ENCODE data around the gene MRLN. TPM values are rescaled to one million over a fixed set of nuclear protein-coding genes. Genes with fewer than 3 reads are reported as not detected.
"Not testable (repeated sequence)": the region's sequence is repeated elsewhere in the genome, so short reads cannot be mapped to it uniquely, and the experiment has no call there.

MRLN gene
- total RNA-seq, 2 experiments from 2014 or later = not detected

DNA sequence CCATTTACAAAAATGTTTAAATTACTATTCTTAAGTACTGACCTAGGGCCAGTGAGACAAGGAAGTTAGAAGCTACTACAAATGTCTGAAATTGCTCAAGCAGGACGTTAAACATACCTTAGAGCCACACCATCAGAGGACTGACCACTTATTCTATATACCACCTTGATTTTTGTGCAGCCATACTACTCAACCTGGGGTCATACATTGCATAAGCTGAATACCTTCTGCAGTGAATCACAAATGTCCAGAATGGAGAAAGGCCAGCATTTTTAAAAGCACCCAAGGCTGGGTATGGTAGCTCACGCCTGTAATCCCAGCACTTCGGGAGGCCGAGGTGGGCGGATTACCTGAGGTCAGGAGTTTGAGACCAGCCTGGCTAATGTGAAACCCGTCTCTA lies 21.2 kb upstream of the MRLN start:
- ChIA-PET CTCF (interaction anchor here (0.6 to 1.8 kb wide), 3 partner anchors 13 to 151 kb away, joined by 3 to 5 read pairs (median 3); no protein-coding TSS in a partner anchor), POLR2A (no interaction called here)
- Mint-ChIP-seq H3K27ac (no peak overlapping the region), H3K4me1 (no peaks in the 10 kb centered on the region), H3K4me3 (no peak overlapping the region), H3K27me3 (peaks cover 4% of the 10 kb centered on the region), H3K36me3 (ENCODE audit: low read depth) (no peaks in the 10 kb centered on the region), H3K9me3 (ENCODE audit: low read depth) (no peaks in the 10 kb centered on the region)
- DNase-seq = no peak
- ATAC-seq = no peak
- intact Hi-C loops (cut with DNase I, micrococcal nuclease) = no loop called here

DNA sequence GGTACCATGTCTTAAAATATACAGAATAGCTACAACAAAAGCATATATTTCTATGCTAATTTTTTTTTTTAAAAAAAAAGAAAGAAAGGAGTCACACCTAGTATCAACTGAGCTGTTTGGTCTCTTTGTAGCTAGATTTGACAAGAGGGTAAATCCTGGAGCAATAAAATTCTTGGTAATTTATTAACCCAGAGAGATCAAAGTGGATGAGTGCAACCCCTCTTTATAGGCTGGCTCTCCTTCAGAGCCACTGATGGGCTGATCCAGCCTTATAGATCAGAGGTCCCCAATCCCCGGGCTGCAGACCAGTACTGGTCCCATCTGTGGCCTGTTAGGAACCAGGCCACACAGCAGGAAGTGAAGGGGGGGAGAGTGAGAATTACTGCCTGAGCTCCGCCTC lies 19.8 kb upstream of the MRLN start:
- H3K27ac Mint-ChIP-seq = no peak overlapping the region
- CTCF ChIA-PET = interaction anchor here (0.9 to 1.8 kb wide), 2 partner anchors 149 to 248 kb away, joined by 3 to 5 read pairs; no protein-coding TSS in a partner anchor
- DNase-seq (no peak), ATAC-seq (no peak)
- intact Hi-C loops (cut with DNase I, micrococcal nuclease) = no loop called here
- no peaks in the 10 kb centered on the region for H3K4me1 Mint-ChIP-seq
- no peak overlapping the region for H3K4me3 Mint-ChIP-seq
- peaks cover 4% of the 10 kb centered on the region for H3K27me3 Mint-ChIP-seq
- no peaks in the 10 kb centered on the region for H3K36me3 Mint-ChIP-seq (ENCODE audit: low read depth)
- POLR2A ChIA-PET = no interaction called here
- H3K9me3 Mint-ChIP-seq (ENCODE audit: low read depth) = no peaks in the 10 kb centered on the region

DNA sequence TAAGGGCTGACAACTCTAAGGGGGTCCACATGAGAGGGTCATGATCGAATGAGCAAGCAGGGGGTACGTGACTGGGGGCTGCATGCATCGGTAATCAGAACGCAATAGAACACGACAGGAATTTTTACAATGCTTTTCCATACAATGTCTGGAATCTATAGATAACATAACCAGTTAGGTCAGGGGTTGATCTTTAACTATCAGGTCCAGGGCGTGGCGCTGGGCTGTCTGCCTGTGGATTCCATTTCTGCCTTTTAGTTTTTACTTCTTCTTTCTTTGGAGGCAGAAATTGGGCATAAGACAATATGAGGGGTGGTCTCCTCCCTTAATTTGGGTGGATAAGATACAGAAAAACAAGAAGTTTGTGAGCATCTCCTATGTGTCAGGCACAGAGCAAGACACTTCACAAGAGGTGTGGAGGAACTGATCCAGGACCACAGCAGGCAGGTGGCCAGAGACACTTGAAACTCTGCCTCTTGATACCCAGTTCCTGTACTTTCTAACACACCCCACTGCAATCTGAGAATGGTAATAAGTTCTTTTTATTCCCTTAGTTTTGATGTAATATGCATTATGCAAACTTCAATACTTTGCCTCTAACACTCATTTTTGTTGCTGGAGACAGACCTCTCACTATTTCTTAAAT lies 18.0 kb upstream of the MRLN start:
- H3K9me3 Mint-ChIP-seq (ENCODE audit: low read depth) = no peaks in the 10 kb centered on the region
- intact Hi-C loops (cut with DNase I, micrococcal nuclease) = no loop called here
- ATAC-seq (no peak), DNase-seq (no peak)
- H3K27me3 Mint-ChIP-seq = peaks cover 4% of the 10 kb centered on the region
- CTCF ChIA-PET = no interaction called here
- H3K27ac Mint-ChIP-seq = no peak overlapping the region
- POLR2A ChIA-PET = no interaction called here
- H3K36me3 Mint-ChIP-seq (ENCODE audit: low read depth) = no peaks in the 10 kb centered on the region
- H3K4me3 Mint-ChIP-seq = no peak overlapping the region
- no peaks in the 10 kb centered on the region for H3K4me1 Mint-ChIP-seq

DNA sequence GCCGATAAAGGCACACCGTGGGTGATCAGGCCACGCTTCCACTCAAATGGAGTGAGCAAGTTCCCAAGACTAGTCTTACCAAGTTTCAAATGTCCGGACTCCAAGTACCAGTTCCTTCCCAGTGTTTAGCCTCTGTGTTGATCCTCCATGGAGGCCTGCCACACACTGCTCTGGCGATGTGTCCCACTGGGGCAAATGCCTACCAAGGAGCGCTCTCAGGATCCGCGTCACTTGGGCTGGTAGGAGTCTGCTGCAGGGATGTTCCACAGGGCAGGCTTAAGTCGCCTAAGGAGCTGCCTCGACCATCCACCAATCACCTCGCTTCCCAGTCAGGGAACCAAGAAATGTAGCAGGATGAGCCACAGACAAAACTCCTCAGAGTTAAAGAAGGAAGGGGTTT lies 17.4 kb upstream of the MRLN start:
- Mint-ChIP-seq H3K9me3 (ENCODE audit: low read depth) (no peaks in the 10 kb centered on the region), H3K27ac (no peak overlapping the region), H3K36me3 (ENCODE audit: low read depth) (no peaks in the 10 kb centered on the region), H3K27me3 (peaks cover 4% of the 10 kb centered on the region), H3K4me1 (no peaks in the 10 kb centered on the region), H3K4me3 (no peak overlapping the region)
- intact Hi-C loops (cut with DNase I, micrococcal nuclease) = no loop called here
- ATAC-seq = no peak
- ChIA-PET POLR2A (no interaction called here), CTCF (no interaction called here)
- no peak for DNase-seq

DNA sequence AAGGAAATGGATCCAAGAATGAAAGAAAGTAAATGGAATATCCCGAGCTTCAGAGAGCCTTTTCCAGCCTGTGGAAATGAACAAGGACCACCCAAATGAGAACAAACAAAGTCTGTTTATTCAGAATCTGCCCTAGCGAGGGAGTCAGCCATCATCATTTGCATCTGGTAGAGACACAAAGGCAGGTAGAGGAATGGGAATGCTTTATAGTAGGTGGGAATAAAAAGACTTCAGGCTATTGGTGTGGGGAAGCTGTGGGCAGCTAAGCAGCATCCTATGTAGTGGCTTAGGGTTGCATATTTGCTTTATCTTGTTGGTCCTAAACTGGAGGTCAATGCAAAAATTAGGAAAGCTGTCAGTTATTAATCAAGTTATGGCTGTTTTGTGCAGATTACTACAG lies 9.2 kb upstream of the MRLN start:
- ATAC-seq (no peak), DNase-seq (no peak)
- Mint-ChIP-seq H3K4me3 (no peak overlapping the region), H3K27me3 (peaks cover 4% of the 10 kb centered on the region), H3K36me3 (ENCODE audit: low read depth) (no peaks in the 10 kb centered on the region), H3K4me1 (no peaks in the 10 kb centered on the region), H3K27ac (no peak overlapping the region), H3K9me3 (ENCODE audit: low read depth) (no peaks in the 10 kb centered on the region)
- ChIA-PET POLR2A (no interaction called here), CTCF (interaction anchor here (1.4 kb wide), 1 partner anchor 26 kb away, joined by 3 read pairs; no protein-coding TSS in a partner anchor)
- intact Hi-C loops (cut with DNase I, micrococcal nuclease) = no loop called here

DNA sequence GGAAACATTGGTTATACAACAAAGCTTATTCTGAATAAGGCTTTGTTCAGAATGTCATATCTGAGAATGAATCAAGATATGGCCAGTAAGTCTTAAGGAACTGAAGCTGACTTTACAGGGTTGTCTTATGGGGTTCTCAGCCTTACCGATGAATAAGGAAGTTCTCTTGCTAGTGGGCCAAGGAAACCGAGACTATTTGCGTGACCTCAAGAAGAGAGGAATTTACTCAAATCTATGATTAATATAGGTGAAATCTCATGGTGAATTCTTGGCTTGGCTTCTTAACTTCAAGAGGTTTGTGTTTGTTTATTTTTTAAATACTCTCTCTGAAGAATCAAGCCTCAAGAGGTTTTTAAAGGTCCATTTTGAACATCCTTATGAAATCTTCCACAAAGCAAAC lies 4.7 kb upstream of the MRLN start:
- Mint-ChIP-seq H3K36me3 (ENCODE audit: low read depth) (no peaks in the 10 kb centered on the region), H3K4me1 (no peaks in the 10 kb centered on the region), H3K27ac (no peak overlapping the region), H3K4me3 (no peak overlapping the region), H3K27me3 (peaks cover 4% of the 10 kb centered on the region), H3K9me3 (ENCODE audit: low read depth) (no peaks in the 10 kb centered on the region)
- POLR2A ChIA-PET = no interaction called here
- DNase-seq (no peak), ATAC-seq (no peak)
- CTCF ChIA-PET = no interaction called here
- intact Hi-C loops (cut with DNase I, micrococcal nuclease) = no loop called here

DNA sequence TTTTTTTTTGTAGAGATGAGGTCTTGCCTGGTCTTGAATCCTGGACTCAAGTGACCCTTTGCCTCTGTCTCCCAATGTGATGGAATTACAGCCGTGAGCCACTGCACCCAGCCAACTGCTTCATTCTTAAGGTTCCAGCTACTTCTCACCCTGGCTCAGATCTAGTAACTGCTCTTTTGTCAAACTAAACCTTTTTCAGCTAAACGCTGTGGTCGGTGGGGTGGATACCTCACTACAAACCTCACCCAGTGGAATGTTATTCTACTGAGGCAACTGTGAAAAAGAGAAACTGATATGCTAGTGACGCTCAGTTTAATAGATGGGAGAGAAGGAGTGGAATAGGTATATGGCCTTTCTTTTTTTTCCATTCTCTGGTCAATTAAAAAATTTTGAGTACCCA lies 1.7 kb upstream of the MRLN start:
- no peak for ATAC-seq
- POLR2A ChIA-PET = interaction anchor here (0.6 kb wide), 1 partner anchor 101 kb away, joined by 3 read pairs; no protein-coding TSS in a partner anchor

DNA sequence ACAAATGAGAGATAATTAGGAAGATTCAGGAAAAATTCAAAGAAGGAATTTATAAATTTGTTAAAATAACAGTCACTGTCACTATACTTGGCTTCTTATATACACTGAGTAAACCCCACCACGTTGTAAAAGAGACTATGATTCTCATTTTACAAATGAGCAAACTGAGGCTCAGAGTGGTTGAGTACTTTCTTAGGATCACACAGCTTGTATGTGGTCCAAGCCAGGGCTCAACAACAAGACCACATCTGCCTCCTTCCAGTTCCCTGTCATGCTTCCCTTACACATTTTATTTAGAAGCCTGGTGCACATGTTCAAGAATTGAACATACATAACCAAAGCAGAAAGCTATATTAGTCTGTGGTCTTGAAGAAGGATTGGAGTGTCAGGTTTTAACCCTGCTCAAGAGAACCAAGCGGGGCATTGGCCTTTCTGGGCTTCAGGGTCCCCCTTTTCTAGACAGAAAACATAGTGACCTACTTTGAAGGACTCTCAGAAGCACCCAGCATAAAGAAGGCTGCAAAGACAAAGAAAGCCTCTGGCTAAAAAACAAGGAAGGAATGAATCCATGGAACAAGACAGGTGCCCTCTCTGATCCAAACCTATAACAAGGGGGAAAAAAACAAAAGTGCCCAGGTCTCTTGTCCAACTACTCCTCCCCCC lies 846 bp downstream of the MRLN start:
- no peaks in the 10 kb centered on the region for H3K36me3 Mint-ChIP-seq (ENCODE audit: low read depth)
- DNase-seq = no peak
- POLR2A ChIA-PET = no interaction called here

More for the DNA sequence above, 1.7 kb upstream of the MRLN start:
- Mint-ChIP-seq H3K27ac (no peak overlapping the region), H3K4me1 (no peaks in the 10 kb centered on the region), H3K9me3 (ENCODE audit: low read depth) (no peaks in the 10 kb centered on the region), H3K36me3 (ENCODE audit: low read depth) (no peaks in the 10 kb centered on the region), H3K27me3 (peaks cover 13% of the 10 kb centered on the region), H3K4me3 (no peak overlapping the region)
- intact Hi-C loops (cut with DNase I, micrococcal nuclease) = no loop called here
- CTCF ChIA-PET = no interaction called here
- no peak for DNase-seq

DNA sequence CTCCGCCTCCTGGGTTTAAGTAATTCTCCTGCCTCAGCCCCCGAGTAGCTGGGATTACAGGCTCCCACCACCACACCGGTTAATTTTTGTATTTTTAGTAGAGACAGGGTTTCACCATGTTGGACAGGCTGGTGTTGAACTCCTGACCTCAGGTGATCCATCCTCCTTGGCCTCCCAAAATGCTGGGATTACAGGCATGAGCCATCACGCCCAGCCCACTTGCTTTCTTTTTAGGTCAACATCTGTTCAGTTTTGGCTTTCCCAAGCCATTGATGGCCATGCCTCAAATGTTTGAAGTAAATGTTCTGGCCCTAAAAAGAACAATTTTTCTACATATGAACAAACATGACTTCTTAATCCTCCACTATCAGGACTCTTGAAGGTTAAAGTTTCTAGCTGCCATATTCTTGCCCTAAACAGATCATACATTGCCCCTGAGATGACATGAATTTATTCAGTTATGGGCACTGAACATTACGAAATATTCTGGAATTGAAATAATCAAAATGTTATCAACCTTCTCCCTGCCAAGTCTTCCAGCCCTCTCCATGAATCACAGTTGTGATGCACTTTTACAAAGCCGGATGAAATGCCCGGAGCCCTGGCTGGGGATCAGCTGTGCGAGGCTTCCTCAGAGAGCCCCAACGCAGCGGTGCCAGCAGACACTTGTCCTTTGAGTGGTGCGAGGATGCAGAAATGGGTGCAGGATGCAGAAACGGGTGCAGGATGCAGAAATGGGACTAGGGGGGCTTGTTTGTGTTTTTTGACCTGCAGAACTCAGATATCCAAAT lies 2.9 kb downstream of the MRLN start:
- ATAC-seq = no peak
- CTCF ChIA-PET = no interaction called here
- H3K27ac Mint-ChIP-seq = no peak overlapping the region
- H3K27me3 Mint-ChIP-seq = peaks cover 16% of the 10 kb centered on the region
- intact Hi-C loops (cut with DNase I, micrococcal nuclease) = no loop called here
- H3K9me3 Mint-ChIP-seq (ENCODE audit: low read depth) = no peaks in the 10 kb centered on the region
- H3K4me1 Mint-ChIP-seq = no peaks in the 10 kb centered on the region
- no peak for DNase-seq
- POLR2A ChIA-PET = no interaction called here
- no peak overlapping the region for H3K4me3 Mint-ChIP-seq
- no peaks in the 10 kb centered on the region for H3K36me3 Mint-ChIP-seq (ENCODE audit: low read depth)

More for the DNA sequence above, 846 bp downstream of the MRLN start:
- no peak overlapping the region for H3K4me3 Mint-ChIP-seq
- no peaks in the 10 kb centered on the region for H3K9me3 Mint-ChIP-seq (ENCODE audit: low read depth)
- no peak overlapping the region for H3K27ac Mint-ChIP-seq
- H3K27me3 Mint-ChIP-seq = peaks cover 16% of the 10 kb centered on the region
- H3K4me1 Mint-ChIP-seq = no peaks in the 10 kb centered on the region
- ATAC-seq = no peak
- CTCF ChIA-PET = no interaction called here
- intact Hi-C loops (cut with DNase I, micrococcal nuclease) = no loop called here

DNA sequence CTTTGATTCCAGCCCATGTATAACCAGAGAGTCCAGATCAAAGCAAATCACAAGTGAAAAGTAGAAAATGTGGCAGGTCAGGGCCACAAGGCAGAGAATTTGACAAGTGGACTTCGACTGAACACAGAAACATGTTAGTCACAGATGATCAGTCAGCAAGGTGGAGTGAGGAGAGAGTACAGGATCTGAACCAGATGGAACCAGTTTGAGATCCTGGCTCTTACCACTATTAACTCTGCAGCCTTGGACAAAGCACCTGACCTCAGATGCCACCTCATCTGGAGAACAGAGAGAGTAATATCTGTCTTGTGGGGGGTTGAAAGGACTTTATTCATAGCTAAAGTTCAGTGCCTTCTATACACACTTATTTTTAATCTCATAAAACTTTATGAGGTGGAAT lies 4.4 kb downstream of the MRLN start:
- no peak overlapping the region for H3K27ac Mint-ChIP-seq
- no peaks in the 10 kb centered on the region for H3K36me3 Mint-ChIP-seq (ENCODE audit: low read depth)
- intact Hi-C loops (cut with DNase I, micrococcal nuclease) = no loop called here
- CTCF ChIA-PET = no interaction called here
- no peak overlapping the region for H3K4me3 Mint-ChIP-seq
- DNase-seq = no peak
- peaks cover 16% of the 10 kb centered on the region for H3K27me3 Mint-ChIP-seq
- POLR2A ChIA-PET = no interaction called here
- H3K4me1 Mint-ChIP-seq = no peaks in the 10 kb centered on the region
- ATAC-seq = no peak
- no peaks in the 10 kb centered on the region for H3K9me3 Mint-ChIP-seq (ENCODE audit: low read depth)

DNA sequence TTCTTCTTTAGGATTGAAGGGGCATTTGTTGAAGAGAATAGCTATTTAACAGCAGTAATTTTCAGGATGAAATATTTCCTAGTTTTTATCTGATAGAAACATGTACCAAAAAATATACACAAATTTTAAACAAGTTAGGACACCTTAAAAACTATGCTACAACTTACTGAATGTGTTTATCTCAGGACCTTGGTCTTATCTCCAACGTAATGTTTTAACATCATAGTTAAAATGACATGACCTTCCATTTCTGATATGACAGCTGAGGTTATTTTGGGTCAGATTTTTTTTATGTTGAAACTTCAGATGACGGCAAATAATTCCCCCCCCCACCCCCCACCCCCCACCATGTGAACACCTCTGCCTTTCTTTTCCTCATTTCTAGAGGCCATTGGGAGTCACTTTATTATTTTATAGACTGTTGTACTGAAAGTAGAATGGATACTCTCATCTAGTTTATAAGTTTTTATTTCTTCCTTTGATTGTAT lies 8.0 kb downstream of the MRLN start:
- no peak overlapping the region for H3K4me3 Mint-ChIP-seq
- intact Hi-C loops (cut with DNase I, micrococcal nuclease) = no loop called here
- H3K27me3 Mint-ChIP-seq = peaks cover 4% of the 10 kb centered on the region
- ChIA-PET CTCF (no interaction called here), POLR2A (no interaction called here)
- H3K27ac Mint-ChIP-seq = no peak overlapping the region
- no peaks in the 10 kb centered on the region for H3K9me3 Mint-ChIP-seq (ENCODE audit: low read depth)
- no peaks in the 10 kb centered on the region for H3K36me3 Mint-ChIP-seq (ENCODE audit: low read depth)
- ATAC-seq (no peak), DNase-seq (no peak)
- no peaks in the 10 kb centered on the region for H3K4me1 Mint-ChIP-seq

DNA sequence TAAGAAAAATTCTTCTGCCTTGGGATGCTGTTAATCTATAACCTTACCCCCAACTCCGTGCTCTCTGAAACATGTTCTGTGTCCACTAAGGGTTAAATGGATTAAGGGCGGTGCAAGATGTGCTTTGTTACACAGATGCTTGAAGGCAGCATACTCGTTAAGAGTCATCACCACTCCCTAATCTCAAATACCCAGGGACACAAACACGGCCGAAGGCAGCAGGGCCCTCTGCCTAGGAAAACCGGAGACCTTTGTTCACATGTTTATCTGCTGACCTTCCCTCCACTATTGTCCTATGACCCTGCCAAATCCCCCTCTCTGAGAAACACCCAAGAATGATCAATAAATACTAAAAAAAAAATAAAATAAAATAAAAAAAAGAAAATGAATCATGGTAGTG lies 8.5 kb downstream of the MRLN start:
- H3K36me3 Mint-ChIP-seq (ENCODE audit: low read depth); H3K4me3 Mint-ChIP-seq; H3K27me3 Mint-ChIP-seq; POLR2A ChIA-PET; H3K4me1 Mint-ChIP-seq; intact Hi-C loops (cut with DNase I, micrococcal nuclease); H3K27ac Mint-ChIP-seq; H3K9me3 Mint-ChIP-seq (ENCODE audit: low read depth); ATAC-seq; CTCF ChIA-PET; DNase-seq: not testable (repeated sequence)
